Stimulated activated CD4-positive, alpha-beta T cell treated with anti-CD3 and anti-CD28 coated beads, Interleukin-15, amount 100 ng/mL, for 48 hours (primary cell): ENCODE results near the gene ABCA6.
"Not testable (repeated sequence)": the region's sequence is repeated elsewhere in the genome, so short reads cannot be mapped to it uniquely, and the experiment has no call there.

ENCODE experiments used
- DNase-seq, 2 donors: peaks; one replicate each; pipeline ENCODE4 v3.0.0-alpha.2; 2020; ENCODE audit warnings: low read depth in 2 of 2

Gene ABCA6

DNA sequence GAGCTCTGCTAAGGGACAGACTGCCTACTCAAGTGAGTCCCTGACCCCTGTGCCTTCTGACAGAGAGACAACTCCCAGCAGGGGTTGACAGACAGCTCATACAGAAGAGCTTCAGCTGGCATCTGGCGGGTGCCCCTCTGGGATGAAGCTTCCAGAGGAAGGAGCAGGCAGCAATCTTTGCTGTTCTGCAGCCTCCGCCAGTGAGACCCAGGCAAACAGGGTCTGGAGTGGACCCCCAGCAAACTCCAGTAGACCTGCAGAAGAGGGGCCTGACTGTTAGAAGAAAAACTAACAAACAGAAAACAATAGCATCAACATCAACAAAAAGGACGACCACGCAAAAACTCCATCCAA lies 70.5 kb downstream of the ABCA6 start:
- DNase-seq = not testable (repeated sequence)

DNA sequence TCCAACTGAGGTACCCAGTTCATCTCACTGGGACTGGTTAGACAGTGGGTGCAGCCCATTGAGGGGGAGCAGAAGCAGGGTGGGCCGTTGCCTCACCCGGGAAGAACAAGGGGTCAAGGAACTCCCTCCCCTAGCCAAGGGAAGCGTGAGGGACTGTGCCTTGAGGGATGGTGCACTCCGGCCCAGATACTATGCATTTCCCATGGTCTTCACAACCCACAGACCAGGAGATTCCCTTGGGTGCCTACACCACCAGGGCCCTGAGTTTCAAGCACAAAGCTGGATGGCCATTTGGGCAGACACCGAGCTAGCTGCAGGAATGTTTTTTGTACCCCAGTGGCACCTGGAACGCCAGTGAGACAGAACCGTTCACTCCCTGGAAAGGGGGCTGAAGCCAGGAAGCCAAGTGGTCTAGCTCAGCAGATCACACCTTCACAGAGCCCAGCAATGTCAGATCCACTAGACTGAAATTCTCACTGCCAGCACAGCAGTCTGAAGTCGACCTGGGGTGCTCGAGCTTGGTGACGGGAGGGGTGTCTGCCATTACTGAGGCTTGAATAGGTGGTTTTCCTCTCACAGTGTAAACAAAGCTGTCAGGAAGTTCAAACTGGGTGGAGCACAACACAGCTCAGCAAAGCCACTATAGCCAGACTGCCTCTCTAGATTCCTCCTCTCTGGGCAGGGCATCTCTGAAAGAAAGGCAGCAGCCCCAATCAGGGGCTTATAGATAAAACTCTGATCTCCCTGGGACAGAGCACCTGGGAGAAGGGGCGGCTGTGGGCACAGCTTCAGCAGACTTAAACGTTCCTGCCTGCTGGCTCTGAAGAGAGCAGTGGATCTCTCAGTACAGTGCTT lies 71.1 kb downstream of the ABCA6 start:
- not testable (repeated sequence) for DNase-seq

GRCh38 chr17:69069226-69069750 lies 72.4 kb downstream of the ABCA6 start:
- no peak for DNase-seq

DNA sequence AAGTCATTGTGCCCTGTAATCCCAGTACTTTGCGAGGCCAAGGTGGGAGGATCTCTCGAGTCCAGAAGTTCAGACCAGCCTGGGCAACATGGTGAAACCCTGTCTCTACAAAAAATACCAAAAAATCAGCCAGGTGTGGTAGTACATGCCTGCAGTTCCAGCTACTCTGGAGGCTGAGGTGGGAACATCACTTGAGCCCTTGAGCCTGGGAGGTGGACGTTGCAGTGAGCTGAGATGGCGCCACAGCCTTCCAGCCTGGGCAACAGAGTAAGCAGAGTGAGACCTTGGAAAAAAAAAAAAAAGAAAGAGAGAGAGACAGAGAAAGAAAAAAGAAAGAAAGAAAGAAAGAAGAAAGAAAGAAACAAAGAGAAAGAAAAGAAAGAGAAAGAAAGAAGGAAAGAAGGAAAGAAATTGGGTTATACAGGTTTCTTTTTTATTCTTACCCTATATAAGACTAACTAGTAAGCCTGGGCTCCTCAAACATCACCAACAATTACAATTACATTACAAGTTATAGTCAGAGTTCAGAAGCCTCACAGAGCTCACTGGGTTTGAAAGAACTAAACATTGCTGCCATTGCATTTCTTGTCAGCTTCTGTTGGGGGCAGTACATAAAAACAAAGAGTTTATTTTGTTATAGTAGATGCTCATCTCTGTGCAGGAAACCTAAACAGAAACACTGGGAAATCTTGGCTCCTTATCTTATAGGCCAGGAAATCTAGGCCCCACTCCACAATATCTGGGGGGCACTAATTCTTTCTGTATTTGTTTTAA lies 74.2 kb downstream of the ABCA6 start:
- no peak for DNase-seq

DNA sequence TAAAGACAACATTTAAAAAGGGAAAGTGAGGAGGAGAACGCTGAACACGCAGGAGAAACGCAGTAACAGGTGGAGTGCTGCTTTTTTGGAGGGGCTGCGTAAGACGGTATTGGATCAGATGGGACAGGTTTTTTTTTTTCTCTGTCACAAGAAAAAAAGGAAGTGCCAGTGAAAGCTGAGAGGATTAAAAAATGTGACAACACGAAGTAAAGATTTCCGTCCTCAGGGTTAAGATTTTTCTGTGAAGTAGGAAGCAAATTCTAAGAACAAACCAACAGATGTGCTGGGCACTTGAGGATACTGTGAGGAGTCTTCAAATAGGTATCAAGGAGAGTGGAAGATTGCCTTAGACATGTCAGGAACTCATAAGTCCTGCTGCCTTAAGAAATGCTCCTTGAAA lies 75.2 kb downstream of the ABCA6 start:
- no peak for DNase-seq

GRCh38 chr17:69065113-69065512 lies 76.6 kb downstream of the ABCA6 start:
- no peak for DNase-seq

DNA sequence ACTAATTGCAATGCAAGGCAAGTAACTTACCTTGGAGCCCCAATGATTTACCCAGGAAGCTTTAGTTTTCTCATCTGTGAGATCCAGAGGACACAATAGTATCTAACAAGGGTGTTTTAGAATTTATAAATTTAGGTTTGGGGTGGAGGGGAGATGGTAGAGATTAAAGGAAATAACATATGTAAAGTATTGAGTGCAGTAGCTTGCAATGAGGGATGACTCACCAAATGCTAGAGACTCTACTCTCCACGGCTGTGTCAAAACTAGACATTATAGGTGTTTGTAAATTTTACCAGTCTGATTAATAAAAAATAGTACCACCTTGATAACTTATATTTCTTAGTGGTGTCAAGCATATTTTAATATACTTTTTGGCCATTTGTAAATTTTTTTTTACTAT lies 77.2 kb downstream of the ABCA6 start:
- no peak for DNase-seq

- DNase-seq = no peak
Measured at GRCh38 chr17:69064001-69064400, 77.7 kb downstream of the ABCA6 start.

DNA sequence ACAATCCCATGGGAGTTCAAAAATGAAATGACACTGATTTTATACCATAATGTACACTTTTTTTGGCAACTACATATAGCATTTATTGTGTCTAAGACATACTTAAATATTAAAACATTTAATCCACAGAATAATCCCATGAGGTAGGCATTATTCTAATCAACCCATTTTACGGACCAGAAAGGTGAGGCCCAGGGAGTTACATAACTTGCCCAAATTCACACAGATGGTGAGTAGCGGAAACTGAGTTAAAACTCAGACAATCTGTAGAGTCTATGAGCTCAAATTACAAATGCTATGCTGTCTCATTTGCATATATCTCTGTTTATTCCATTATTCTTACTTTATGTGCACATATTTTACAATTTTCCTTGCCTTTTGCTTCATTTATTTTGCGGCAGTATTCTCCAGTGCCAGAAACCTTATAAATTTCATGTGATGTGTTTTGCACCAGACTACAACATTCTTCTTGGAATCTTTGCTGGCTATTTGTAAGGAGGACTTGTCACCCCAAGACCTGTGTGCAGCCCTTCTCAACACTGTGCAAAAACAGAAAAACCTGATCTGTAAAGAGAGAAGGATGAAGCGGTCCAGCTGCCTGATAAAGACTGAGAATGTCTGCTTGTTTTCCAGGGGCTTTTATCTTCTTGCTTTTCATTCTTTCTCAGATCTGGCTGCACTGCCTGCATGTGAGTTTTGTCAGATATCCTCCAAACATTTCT lies 78.7 kb downstream of the ABCA6 start:
- DNase-seq = no peak

DNA sequence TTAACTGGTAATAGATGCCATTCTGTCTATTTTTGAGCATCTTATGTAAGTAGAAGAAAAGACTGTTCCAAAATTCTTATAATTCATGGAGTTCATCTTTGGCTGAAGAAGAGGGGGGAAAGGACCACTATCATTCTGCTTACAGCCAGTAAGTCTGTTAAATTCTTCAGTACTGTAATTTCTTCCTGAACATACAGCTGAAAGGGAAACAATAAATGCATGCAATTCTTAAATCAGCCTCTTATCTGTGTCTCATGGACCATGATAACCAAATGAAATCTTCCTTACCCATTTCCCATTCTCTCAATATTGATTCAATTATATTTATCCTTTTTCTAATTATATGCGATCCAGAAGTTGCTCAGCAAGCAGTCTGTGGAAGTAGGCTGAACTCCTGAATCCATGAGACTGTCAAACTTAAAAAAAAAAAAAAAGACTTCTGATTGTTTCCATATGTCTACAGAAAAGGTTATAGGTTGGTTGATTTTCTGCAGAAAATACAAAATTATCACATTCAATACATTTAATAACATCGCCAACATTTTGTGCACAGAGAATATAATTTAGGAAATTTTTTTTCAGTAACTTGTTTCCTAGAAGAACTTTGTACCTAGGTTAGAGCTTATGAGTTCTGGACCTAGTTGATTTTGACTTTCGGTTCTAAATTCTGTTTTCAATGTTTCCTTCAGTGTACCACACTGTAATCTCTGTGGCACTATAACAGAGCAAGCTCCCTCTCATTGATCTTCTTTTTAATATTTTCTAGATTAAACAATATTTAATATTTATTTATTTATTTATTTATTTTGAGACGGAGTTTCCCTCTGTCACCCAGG lies 79.8 kb downstream of the ABCA6 start:
- DNase-seq = no peak

GRCh38 chr17:69060822-69061221 lies 80.9 kb downstream of the ABCA6 start, which contains the start of gene ABCA9:
Gene ABCA9, minus strand, starts transcription at chr17:69060927. Its CDS starts 9,801 bp downstream, at chr17:69051126.
- no peak for DNase-seq

DNA sequence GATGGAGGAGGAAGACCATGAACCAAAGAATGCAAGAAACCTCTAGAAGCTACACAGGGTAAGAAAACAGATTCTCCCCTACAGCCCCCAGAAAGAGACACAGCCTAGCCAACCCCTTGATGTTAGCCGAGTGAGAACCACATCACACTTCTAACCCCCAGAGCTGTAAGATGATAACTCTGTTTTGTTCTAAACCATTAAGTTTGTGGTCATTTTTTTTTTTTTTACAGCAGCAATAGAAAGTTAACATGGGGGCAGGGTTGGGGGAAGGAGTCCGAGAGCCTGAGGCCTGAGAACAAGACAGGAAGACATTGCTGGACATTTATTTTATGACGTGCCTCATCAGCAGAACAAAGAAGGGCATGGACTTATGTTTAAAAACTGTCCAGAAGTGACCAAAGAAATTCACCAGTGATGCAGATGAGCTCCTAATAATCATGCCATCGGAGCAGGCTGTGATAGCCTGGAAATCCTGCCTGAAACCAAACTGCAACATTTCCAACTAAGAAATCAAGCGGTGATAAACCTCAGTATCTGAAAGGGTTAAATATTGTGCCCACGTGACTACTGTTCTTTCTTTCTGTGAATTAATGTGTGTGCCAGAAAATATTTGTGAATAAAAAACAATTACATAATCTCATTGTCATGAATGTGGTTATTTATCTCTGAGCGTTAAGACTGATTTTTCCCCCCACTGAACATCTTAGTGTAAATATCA lies 82.1 kb downstream of the ABCA6 start:
- no peak for DNase-seq

DNA sequence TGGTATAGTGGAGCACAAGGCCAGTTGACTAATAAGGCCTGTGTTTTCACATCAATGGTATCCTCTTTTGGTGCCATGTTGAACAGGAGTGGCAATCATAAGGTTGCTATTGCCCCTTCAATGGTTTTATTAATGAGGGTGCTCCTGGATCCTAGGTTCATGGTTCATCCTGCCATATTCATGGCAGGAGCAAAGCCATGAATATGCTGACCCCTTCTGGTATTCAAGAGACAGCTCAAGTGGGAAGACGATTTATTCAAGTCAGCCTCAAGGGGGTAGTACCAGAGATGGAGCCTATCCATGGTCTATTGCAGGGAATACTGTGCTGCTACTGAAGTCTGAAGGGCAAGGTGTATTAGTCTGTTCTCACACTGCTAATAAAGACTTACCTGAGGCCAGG lies 83.5 kb downstream of the ABCA6 start:
- DNase-seq = no peak

- DNase-seq = no peak
Measured at GRCh38 chr17:69057280-69057679, 84.4 kb downstream of the ABCA6 start.

- no peak for DNase-seq
Measured at GRCh38 chr17:69056179-69056823, 85.4 kb downstream of the ABCA6 start.

DNA sequence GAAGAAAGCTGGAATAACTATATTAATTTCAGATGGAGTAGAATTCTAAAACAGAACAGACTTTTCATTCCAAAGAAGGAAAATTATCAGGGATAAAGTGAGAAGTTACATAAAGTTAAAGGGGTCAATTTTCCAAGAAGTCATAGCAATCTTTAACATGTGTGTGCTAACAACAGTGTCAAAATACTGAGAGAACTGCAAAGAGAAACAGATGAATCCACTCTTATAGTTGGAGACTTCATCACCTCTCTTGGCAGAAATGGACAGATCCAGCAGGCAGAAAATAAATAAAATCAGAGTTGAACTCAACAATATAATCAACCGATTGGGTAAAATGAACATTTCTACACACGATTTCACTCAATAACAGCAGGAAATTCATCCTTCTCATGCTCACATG lies 86.4 kb downstream of the ABCA6 start:
- no peak for DNase-seq

DNA sequence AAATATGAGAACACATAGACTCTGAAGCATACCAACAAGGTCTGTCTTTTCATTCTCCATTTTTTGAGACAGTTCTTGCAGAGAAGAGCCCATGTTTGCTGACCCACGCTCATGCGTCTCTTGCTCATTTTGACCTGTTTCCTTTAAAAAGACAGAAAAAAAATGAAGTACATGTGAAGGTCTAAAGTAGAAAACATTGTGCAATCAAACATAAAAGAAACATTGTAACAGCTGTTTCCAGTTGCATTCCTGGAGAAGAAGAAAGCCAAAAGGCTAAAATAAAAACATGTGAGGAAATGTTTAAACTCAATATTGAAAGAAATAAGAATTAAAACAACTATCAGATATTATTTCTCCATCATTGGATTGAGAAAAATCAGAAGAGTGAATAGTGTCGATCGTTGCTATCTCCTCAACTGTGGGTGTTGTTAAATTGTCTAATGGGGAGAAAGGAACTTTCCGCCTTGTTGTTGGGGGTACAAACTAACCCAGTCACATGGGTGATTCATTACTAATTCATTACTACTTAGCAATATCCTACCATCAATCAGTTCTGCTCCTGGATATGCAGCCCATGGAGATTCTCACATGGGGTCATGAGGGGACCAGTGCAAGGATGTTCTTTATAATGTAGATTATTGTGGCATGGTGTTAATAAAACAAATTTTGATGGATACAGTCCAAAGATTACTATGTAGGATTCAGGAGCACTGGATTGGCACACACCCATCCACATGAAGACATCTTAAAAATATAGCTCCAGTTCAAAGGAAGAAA lies 90.5 kb downstream of the ABCA6 start:
- DNase-seq = no peak

DNA sequence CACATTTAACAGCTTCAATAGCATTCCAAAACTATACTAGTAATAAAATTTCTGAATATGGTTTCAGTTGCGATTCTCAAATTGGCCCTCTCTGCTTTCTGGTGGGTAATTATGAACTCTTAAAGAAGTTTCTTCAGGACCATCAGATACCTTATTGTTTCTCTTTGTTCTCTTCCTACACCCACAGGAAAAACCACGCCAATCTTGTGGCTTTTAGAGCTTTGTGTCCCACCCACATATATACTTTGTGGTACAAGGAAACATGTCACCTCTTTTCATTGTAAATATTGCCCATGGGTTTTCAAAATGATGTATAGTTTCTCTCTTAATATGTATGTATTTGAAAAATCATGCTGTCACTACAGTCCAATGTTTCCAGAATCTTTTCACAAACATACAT lies 93.1 kb downstream of the ABCA6 start:
- no peak for DNase-seq
